Hematopoietic multipotent progenitor cell treated with erythropoietin and hydrocortisone succinate and interleukin-3 and kit ligand, for 6 days (in vitro differentiated cells): Measurements from ENCODE around the gene NFIB.

Source experiments
- DNase-seq: peaks from one replicate; pipeline ENCODE4 v3.0.0-alpha.2; 2015

The NFIB gene

DNA sequence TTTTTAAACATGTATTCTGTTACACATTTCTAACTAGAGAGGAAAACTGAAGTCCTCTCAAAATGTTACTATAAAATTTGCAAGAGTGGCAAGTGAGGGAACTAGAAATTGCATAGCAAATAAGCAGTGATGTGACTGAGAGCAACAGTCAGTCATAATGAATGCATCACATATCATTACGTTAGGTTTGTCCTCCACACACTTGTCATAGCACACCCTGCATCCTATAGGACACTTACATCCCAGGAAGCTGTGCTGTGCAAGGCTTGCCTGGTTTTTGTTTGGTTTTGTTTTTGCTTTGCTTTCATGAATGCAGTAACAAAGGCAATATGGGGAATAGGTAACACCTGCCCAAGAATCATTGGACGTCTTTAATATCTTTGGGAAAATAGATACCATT is 10.8 kb downstream of the NFIB start:
- no peak for DNase-seq

GRCh38 chr9:14302405-14302804 is 11.5 kb downstream of the NFIB start:
- DNase-seq = no peak

- no peak for DNase-seq
Measured at GRCh38 chr9:14301583-14302021, 12.3 kb downstream of the NFIB start.

DNA sequence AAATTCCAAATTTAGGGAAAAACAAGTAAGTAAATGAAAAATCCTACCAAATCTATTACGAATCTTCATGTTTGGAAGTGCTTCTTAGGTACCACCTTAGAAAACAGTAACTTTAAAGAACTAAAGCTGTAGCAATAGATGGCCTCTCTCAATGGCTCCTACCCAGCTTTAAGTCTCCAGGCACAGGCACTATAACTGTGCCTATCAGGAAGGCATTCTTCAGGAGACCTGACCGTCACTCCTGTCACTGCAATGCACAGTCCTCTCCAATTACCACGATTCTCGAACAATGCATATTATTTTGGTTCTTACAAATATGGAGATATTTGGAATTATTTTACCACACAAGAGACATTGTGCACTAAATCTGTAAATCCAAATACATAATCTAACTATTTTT is 12.9 kb downstream of the NFIB start:
- no peak for DNase-seq

DNA sequence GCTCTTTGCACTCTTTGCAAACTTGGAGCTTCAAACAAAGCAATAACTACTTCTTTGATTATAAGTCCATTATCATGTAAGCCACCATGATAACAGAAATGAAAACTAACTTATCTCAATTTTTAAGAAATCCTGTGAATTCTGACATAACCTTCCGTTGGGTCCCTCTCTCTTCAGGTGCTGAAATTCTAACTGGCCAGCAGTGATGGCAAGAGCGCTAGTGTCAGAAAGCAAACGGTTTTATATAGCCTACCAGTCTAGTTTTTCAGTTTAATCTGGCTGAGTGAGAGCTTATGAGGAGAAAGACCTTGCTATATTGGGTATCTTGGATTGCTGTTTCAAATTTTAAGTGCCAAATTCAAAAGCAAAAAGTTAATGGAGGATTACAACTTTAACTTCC is 13.4 kb downstream of the NFIB start:
- DNase-seq = no peak

DNA sequence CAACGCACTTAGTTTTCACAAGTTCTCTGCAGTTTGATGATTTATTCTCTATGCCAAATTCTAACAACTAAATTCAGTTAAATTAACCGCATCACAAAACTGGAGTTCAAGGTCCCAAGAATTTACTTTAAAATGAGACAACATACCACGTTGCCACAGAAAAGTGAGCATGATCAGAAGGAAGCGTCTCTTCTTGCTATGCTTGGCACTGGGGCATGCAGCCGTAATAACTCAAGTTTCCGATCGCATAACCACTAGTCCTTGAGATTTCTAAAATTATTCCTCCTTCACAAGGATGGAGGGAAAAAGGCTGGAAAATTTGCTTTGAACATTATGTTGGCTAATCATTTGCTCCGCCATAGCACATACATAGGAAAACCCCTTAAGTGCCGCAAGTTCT is 13.9 kb downstream of the NFIB start:
- DNase-seq = no peak

DNA sequence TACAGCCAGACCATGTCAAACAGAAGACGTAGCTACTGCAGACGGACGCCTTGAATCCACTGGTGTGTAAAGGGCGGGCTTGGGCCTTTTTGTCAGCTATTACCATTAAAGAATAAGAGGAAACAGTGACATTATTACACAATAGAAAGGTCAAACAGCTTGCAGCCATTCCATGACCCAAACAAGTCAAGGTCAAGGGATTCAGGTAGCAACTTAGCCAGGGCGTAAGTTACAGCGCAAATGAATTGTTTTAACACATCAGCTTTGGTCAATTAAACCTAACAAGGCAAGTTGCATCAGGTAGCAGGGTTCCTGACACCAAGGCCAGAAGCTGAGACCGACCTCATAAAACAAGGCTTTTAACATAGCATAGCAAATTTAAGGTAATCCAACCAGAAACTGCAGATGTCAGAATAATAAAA is 15.3 kb downstream of the NFIB start:
- no peak for DNase-seq

- no peak for DNase-seq
Measured at GRCh38 chr9:14296495-14297113, 17.3 kb downstream of the NFIB start.

- no peak for DNase-seq
Measured at GRCh38 chr9:14294659-14295058, 19.3 kb downstream of the NFIB start.

GRCh38 chr9:14293801-14294200 is 20.1 kb downstream of the NFIB start:
- no peak for DNase-seq

DNA sequence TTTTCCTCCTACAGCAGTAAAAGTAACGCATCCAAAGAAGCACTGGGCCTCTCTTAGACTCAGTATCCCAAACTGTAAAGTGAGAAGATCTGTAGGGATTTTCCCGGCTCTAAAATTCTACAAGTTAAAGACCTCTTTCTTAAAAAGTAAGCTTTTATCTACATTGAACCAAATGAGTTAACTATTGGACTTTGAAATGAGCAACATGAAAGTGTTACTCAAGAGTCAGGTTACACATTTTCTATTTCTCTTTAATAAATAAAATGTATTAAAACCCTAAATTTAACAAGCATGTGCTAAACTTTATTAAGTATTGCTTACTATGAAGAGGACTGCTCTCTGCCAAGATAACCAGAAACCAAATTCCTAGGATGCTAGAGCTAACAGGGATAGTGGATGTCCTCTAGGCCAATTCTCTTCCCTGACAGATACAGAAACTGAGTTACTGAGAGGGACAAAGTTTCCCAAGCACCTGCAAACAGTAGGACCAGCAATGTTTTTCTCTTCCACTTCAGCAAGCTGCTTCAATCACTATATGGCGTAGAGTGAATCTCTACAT is 21.7 kb downstream of the NFIB start:
- DNase-seq = no peak

DNA sequence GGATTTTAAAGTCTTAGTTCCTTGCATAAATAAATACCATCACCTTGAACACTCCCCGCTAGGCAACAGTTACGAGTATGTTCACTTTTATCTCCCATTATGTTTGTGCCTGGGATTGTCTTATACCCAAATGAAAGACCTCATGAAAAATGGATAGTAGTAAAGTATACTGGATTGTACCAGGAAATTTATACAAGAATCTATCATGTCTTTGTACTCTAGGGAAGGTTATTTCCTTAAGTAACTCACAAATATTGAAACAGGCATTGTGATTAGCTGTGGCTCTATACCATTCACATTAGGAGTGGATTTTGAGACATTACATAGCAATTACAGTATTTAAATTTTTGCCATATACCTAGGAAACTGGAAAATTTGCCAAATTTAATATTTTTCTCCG is 24.0 kb downstream of the NFIB start:
- no peak for DNase-seq

DNA sequence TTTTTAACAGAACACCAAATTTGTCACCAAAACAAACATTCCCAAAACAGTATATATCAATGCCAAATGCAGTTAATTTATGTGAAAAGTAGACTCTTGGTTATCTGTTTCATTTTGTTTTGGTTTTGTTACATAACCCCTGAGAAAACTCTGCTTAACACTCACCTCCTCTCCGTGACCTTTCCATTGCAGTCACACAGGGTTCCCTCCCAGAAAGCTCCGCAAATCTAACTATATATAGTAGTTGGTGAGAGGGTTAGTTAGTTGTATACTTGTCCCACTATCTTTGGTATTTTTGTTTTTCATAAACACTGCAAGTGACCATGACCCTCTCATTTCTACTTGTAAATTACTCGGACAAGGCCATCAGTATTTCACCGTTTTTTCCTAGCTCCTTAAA is 25.5 kb downstream of the NFIB start:
- no peak for DNase-seq

DNA sequence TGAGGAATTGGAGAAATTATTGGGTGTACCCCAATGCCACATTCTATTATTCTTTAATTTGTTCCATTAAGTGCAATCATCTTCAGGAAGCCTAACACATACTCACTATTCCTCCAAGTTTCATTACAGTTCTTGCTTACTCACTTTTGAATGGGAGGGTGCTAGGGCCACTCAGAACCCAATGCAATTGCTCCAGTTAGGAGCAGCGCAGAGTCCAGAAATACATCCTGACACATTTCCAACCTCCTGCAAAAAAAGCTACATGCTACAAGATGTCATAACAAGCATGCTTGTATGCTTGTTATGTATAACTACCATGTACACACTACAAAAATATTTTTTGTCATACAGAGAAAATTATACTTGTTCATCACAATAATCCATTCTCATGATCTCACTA is 27.8 kb downstream of the NFIB start:
- DNase-seq = no peak

- no peak for DNase-seq
Measured at GRCh38 chr9:14283276-14283675, 30.7 kb downstream of the NFIB start.

- DNase-seq = no peak
Measured at GRCh38 chr9:14281876-14282275, 32.1 kb downstream of the NFIB start.

GRCh38 chr9:14281136-14281795 is 32.7 kb downstream of the NFIB start:
- DNase-seq = no peak

GRCh38 chr9:14279671-14280070 is 34.3 kb downstream of the NFIB start:
- no peak for DNase-seq

DNA sequence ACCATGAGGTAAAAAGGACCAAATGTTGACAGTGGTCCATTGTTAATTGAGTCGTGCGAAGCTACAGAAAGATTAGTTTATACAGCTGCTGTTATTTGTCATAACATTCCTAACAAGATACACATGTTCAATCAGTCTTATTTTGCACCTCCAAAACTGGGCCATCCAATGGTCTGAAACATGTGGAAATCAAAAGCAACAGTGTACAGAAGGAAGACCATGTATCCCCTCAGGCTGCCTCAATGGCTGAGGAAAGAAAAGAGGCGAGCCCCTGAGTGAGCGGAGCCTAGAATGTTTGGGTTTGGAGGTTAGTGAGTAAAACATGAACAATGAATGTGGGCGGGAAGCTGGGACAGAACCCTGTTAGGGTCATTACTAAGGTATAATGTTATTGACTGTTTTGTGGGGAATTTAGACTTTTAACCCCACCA is 35.6 kb downstream of the NFIB start:
- no peak for DNase-seq

DNA sequence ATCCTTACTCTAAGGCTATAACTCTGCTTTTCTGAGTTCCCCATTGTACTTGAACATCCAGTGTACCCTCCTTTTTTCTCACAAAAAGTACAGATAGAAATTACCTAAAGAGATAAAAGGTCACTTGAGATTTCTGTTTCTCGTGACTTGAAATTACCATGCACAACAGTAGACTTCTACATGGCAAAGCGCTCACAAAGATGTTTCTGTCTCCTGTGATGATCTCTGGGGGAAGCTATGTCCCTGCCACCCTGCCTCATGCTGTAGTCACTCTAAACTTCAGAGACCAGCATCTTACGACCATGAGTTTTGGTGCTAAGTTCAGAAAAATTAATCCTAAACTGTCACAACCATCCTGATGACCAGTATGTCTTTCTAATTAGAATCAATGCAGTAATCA is 36.2 kb downstream of the NFIB start:
- no peak for DNase-seq

GRCh38 chr9:14277244-14277643 is 36.7 kb downstream of the NFIB start:
- DNase-seq = no peak

- DNase-seq = no peak
Measured at GRCh38 chr9:14275331-14275730, 38.6 kb downstream of the NFIB start.

- no peak for DNase-seq
Measured at GRCh38 chr9:14273696-14274121, 40.2 kb downstream of the NFIB start.

DNA sequence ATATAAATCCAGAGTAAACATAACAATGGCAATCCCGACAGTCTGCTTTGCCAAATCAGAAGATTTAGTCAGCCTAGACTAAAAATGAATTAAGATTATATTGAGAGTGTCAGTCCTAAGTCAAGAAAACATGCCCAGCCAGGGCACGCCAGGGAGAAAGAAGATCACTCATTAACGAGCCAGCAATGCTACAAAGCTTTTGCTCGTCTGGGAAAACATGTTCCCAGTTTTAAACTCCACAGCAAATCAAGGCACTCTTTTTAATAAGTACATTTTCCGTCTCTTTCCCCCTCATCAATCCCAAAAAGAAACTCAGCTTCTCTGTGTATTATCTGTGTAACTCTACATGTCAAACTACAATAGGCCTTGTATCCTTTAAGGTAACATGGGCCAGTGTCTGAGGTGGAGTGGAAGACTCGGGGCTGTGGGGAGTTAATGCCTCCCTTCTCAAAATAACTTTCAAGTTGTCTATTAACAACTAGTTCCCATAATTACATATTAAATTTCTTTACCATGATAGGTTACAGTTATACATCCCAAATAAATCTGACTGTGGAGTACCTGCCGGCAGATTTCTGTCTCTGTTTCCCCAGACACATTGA is 40.9 kb downstream of the NFIB start:
- DNase-seq = no peak
